Body of pancreas (tissue), 4 donors: ENCODE data around the gene AFF3. TPM values are rescaled to one million over a fixed set of nuclear protein-coding genes. Genes with fewer than 3 reads are reported as not detected.

ENCODE experiments used
- ATAC-seq: fragments of 150-250 bp; one replicate; pipeline ENCODE4 v1.9.1; 2016
- DNase-seq, 4 donors: peaks; one replicate each; pipeline ENCODE4 v3.0.0-alpha.2; 2019
- H3K27ac ChIP-seq, 4 donors: fragments of 200-600 bp; sonication (generic); 1 replicate in 3 of 4; 2 replicates in 1 of 4; pipeline versions ENCODE4 v1.5.1 to v1.6.1; 2016 to 2019; ENCODE audit warnings: mild to moderate bottlenecking in 1 of 4, mixed read lengths in 1 of 4, moderate library complexity in 1 of 4
- H3K27me3 ChIP-seq, 2 donors: fragments of 200-600 bp; sonication (generic); one replicate each; pipeline ENCODE4 v1.6.0; 2016; ENCODE audit warnings: mild to moderate bottlenecking in 1 of 2
- H3K36me3 ChIP-seq, 2 donors: fragments of 200-600 bp; sonication (generic); replicated peaks in 1 of 2; 2 replicates each; pipeline ENCODE4 v1.5.1; 2016; ENCODE audit warnings: low read depth in 2 of 2; ENCODE audit not compliant: insufficient read depth in 1 of 2
- H3K4me1 ChIP-seq: fragments of 200-600 bp; sonication (generic); one replicate; pipeline ENCODE4 v1.6.0; 2016
- H3K4me3 ChIP-seq, 2 donors: fragments of 200-600 bp; sonication (generic); 1 replicate in 1 of 2; 2 replicates in 1 of 2; pipeline ENCODE4 v1.5.1; 2016 to 2019
- H3K9me3 ChIP-seq, 3 donors: fragments of 200-600 bp; sonication (generic); 1 replicate in 2 of 3; 2 replicates in 1 of 3; pipeline ENCODE4 v1.5.1; 2016
- CTCF ChIP-seq, 7 experiments: fragments of 450-650 bp in 4 of 7; fragments of 200-600 bp in 3 of 7; sonication (generic) in 3 of 7; IDR thresholded peaks; one replicate each; pipeline ENCODE4 v1.5.1; 2016 to 2019; ENCODE audit warnings: antibody characterized with exemption in 7 of 7
- POLR2A ChIP-seq, 3 donors: fragments of 450-650 bp; IDR thresholded peaks; one replicate each; pipeline ENCODE4 v1.6.1; 2016; ENCODE audit warnings: antibody characterized with exemption in 3 of 3, mild to moderate bottlenecking in 2 of 3
- WGBS, 2 donors: methylation state at CpG; one replicate each; pipeline ENCODE4 v1.1.5; 2017; 5-methylcytosine and 5-hydroxymethylcytosine counted together
- intact Hi-C: fragments of 100-400 bp; cut with DNase I; formaldehyde crosslinking; loops from one replicate; pipeline ENCODE4 v1.15.1; 2023
- total RNA-seq, 2 donors: library from RNA; depleted of rRNA; stranded (reverse); fragments of >200 nt; gene quantifications; one replicate each; pipeline ENCODE4 v1.1.0, GENCODE V29; 2016

The AFF3 gene
- total RNA-seq, 2 donors from 2014 or later: 0.52 to 0.99 TPM

GRCh38 chr2:100046961-100047947 lies 95.1 kb downstream of the AFF3 start:
- WGBS, 2 donors: 79 to 85% methylated on average over 15 of the region's 15 CpGs

GRCh38 chr2:100045000-100045399 lies 97.4 kb downstream of the AFF3 start:
- WGBS, 2 donors: 79 to 81% methylated on average over 9 of the region's 9 CpGs
- no peak for TF ChIP-seq POLR2A (IDR thresholded peaks at IDR 0.05)
- TF ChIP-seq CTCF (IDR thresholded peaks at IDR 0.05): no peak
- H3K36me3 ChIP-seq: no peaks in the 10 kb centered on the region
- no peaks in the 10 kb centered on the region for H3K9me3 ChIP-seq
- no peaks in the 10 kb centered on the region for H3K27me3 ChIP-seq
- intact Hi-C loops: no loop called here
- no peaks in the 10 kb centered on the region for H3K4me1 ChIP-seq
- no peak overlapping the region for H3K4me3 ChIP-seq
- ATAC-seq (no peak), DNase-seq (no peak)
- no peak overlapping the region for H3K27ac ChIP-seq

More at GRCh38 chr2:100046961-100047947, 95.1 kb downstream of the AFF3 start:
- no peak for TF ChIP-seq CTCF (IDR thresholded peaks at IDR 0.05)
- TF ChIP-seq POLR2A (IDR thresholded peaks at IDR 0.05): no peak
- Histone ChIP-seq H3K4me3 (no peak overlapping the region), H3K4me1 (no peaks in the 10 kb centered on the region), H3K27me3 (no peaks in the 10 kb centered on the region), H3K36me3 (no peaks in the 10 kb centered on the region), H3K9me3 (no peaks in the 10 kb centered on the region), H3K27ac (no peak overlapping the region)
- ATAC-seq: no peak
- intact Hi-C loops: no loop called here
- no peak for DNase-seq

- TF ChIP-seq POLR2A (IDR thresholded peaks at IDR 0.05): no peak
- TF ChIP-seq CTCF (IDR thresholded peaks at IDR 0.05): no peak
- 76 to 89% methylated on average over 8 of the region's 8 CpGs for WGBS, 2 donors
- Histone ChIP-seq H3K4me3 (no peak overlapping the region), H3K27me3 (no peaks in the 10 kb centered on the region), H3K9me3 (no peaks in the 10 kb centered on the region), H3K36me3 (no peaks in the 10 kb centered on the region), H3K27ac (no peak overlapping the region), H3K4me1 (no peaks in the 10 kb centered on the region)
- DNase-seq: no peak
- intact Hi-C loops: no loop called here
- ATAC-seq: no peak
Measured at GRCh38 chr2:100043891-100044255, 98.5 kb downstream of the AFF3 start.

- no peak overlapping the region for H3K27ac ChIP-seq
- DNase-seq: no peak
- no peaks in the 10 kb centered on the region for H3K27me3 ChIP-seq
- H3K9me3 ChIP-seq: no peaks in the 10 kb centered on the region
- H3K4me3 ChIP-seq: no peak overlapping the region
- 68% methylated on average over 7 of the region's 7 CpGs for WGBS, 2 donors
- no peak for ATAC-seq
- intact Hi-C loops: no loop called here
- H3K36me3 ChIP-seq: no peaks in the 10 kb centered on the region
- H3K4me1 ChIP-seq: no peaks in the 10 kb centered on the region
- no peak for TF ChIP-seq POLR2A (IDR thresholded peaks at IDR 0.05)
- no peak for TF ChIP-seq CTCF (IDR thresholded peaks at IDR 0.05)
Measured at GRCh38 chr2:100043081-100043890, 99.1 kb downstream of the AFF3 start.
